GM12873 (cell line): ENCODE measurements around the gene MYO9B.

Experiments
- TF ChIP-seq, protein P1 (sequence below): IDR thresholded peaks from 2 replicates; pipeline ENCODE4 v1.5.1; 2012; ENCODE audit warnings: low read depth, mild to moderate bottlenecking, moderate library complexity, low read length, control low read depth; ENCODE audit not compliant: insufficient read depth; ENCODE audit errors: missing control alignments

Gene MYO9B

DNA sequence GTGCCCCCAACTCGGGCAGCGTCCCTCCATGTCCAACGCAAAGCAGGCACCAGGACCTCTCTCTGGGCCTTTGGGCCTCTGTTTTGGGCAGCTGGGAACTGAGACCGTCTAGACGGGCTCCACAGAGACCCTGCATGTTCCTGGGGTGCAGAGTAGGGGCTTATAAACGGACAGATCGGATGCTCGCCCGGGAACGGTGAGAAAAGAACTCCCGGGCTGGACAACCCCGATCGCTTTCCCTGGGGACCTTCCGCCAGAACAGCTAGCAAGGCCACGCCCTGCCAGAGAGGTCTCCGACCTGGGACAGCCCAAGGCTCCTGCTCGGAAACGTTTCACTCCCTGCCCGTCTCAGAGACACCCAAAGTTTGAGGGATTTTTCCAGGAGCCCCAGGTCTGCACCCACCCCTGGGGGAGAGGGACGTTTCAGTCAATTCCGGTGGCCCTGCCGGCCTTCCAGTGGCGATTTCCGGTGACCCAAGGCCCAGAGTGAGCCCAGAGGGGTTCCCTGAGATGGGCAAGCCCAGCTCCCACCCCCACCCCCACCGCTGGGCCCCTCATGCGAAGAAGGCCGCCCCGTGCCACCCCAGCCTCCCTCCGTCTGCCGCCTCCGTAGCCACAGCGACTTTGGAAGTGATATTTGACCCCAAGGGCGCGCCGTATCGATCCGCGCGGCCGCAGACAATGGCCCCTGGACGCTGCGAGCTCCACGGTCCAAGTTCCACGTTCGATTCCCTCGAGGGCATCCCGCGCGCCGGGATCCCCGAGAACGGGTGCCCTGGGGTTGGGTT is 168.4 kb downstream of the MYO9B start:
- TF ChIP-seq, protein P1, sequence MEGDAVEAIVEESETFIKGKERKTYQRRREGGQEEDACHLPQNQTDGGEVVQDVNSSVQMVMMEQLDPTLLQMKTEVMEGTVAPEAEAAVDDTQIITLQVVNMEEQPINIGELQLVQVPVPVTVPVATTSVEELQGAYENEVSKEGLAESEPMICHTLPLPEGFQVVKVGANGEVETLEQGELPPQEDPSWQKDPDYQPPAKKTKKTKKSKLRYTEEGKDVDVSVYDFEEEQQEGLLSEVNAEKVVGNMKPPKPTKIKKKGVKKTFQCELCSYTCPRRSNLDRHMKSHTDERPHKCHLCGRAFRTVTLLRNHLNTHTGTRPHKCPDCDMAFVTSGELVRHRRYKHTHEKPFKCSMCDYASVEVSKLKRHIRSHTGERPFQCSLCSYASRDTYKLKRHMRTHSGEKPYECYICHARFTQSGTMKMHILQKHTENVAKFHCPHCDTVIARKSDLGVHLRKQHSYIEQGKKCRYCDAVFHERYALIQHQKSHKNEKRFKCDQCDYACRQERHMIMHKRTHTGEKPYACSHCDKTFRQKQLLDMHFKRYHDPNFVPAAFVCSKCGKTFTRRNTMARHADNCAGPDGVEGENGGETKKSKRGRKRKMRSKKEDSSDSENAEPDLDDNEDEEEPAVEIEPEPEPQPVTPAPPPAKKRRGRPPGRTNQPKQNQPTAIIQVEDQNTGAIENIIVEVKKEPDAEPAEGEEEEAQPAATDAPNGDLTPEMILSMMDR = no peak

DNA sequence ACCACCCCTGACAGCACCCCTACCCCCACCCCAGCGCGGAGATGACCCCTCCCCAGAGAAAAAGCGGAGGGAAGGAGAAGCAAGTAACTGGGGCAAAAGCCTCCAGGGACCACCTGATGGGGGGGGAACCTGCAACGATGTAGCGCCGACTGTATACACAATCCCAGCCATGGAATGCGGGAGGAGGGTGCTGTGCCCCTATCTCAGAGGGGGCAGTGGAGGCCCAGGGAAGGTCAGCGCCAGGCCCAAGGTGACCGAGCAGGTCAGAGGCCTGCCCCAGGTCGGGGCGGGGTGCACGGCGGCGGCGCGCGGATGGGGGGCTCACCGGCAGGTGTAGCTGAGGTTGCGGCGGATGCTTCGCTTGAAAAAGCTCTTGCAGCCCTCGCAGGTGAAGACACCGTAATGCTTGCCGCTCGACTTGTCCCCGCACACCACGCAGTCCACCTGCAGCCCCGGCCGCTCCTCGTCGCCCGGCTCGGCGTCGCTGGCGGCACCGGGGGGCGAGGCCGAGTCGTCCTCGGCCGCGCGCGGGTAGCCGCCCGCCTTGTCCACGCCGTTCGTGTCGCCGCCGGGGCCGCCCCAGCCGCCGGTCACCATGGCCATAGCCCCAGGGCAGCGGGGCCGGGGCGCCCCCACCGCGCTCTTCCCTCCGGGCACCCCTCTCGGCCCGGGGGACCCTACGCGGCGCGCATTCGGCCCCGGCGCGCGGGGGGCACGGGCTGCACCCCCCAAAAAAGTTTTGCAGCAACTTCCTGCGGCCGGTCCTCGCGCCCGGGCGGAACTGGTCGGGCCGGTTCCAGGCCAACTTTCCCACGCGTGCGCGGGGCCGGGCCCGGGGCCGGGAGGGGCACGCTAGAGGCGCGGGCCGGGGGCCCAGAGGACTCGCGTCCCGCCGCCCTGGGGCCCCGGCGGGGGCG is 169.3 kb downstream of the MYO9B start:
- TF ChIP-seq, protein P1 = no peak

DNA sequence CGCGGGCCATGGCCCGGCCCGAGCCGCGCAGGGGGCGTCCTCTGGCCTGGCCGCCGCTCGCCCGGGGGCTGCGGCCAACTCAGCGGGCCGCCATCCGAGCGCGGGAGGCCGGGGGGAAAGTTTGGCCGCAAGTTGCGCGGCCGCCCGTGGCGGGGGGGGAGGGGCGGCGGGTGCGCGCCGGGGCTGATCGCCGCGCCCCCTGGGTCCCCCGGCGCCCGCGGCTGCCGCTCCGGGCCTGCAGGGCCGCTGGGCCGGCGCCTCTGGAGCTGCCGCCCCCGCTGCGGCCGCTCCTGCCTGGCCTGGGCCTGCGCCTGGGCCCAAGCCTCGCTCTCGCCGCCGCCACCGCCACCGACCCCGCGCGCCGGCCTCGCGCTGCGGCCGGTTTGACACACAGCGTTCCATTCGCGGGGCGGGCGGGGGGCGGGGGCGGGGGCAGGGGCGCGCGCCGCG is 170.0 kb downstream of the MYO9B start, which contains the start of gene NR2F6:
Gene NR2F6 (minus strand): TSS at position 385 of the 450 bp plus-strand sequence. CDS start 699 bp downstream, outside the sequence.
- TF ChIP-seq, protein P1 = no peak

DNA sequence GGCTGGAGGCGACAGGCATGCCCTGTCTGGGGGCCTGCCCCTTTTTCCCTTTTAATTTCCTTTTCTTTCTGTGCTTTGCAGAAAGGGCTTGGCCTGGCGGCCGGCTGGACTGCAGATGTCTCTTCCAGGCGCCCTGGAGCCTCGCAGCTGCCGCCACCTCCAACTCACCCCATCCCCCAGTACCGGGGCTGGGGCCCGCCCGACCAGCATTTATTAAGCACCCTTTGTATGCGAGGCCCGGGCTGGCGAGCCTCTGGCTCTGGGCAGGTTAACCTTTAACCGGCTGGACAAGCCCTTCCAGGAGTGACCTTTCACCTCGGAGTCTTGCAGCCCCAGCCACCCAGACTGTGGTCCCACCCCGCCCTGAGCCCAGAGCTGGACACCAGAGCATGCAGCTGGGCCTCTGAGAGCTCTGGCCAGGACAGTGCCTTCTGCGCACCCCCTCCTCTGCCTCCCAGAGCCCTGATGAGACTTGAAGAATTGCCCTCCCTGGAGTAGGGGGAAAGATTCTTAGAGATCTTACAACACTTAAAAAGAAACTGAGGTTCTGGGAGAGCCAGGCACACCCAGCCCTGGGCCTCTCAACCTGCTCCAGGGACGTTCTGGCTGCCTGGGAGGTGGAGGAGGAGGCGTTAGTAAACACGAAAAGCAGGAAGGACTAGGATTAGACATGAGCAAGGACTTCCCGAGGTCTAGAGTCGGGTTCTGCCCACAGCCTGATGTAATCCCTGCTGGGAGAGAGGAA is 171.3 kb downstream of the MYO9B start:
- TF ChIP-seq, protein P1 = no peak

DNA sequence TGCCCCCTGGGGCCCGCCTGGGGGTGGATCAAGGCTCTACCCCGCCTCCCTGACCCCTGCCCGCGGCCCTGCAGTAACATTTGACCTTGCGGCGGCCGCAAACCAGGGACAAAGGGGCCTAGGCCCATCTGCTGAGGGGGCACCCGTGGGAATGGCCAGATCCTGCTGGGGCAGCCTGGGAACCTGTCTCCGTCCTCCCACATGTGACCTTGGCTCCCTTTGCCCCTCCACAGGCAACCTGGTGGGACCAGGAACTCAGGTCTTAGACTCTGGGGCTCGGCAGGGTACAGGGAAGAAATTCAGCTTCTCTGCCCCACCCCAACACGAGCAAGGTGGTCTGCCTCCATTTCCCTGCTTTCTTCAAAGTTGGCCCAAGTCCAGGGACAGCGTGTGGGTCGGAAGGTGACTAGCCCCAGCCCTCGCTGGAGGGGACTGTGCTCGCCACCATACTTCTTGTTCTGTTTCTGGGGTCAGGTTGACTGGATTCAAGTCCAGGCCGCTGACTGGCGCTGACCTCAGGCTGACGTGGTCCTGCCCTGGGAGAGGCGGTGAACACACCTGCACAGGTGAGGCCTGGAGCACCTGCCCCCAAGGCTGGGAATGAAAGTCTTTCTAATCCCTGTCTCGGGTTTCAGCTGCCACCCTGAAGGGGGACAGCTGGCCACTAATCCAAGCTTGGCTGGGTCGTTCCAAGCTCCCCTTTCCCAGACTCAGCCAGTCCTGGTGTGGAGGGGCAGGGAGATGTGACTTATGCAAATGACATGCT is 172.6 kb downstream of the MYO9B start:
- TF ChIP-seq, protein P1 = no peak

DNA sequence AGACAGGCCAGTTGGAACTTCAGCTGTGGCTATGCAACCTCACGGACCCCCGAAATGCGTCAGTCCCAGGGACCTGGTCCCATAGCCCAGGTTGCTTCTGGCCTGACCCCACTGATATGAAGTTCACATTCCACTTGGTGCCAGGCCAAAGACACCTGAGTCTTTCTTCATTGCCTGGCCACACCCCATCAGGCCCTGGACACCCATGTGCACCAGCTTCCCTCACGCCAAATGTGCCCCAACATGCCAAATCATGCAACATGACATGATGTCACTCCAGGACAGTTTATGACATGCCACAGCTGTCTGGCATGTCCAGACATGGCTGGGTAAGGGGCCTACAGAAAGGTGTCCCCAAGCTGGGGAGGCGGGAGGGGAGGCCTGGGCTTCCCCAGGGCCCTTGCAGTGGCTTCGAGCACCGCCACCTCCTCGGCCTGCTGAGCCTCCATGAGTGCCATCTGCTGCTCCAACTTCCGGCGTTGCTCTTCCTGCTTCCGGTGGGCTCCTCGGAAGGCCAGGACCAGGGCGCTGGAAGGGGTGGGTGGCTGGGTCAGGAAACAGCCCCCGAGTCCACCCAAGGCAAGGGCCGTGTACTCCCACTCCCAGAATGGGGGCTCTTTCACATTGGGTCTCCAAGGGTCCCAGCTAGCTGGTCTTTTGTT is 174.4 kb downstream of the MYO9B start:
- TF ChIP-seq, protein P1 = no peak
